MV-4-11 (cell line): ENCODE data around the gene GATM.
"Not testable (repeated sequence)": the region's sequence is repeated elsewhere in the genome, so short reads cannot be mapped to it uniquely, and the experiment has no call there.

Experiments
- DNase-seq: peaks from one replicate; lab custom pipeline; 2025; lab: John Stamatoyannopoulos, UW

GATM gene

GRCh38 chr15:45354711-45355110 lies 23.6 kb downstream of the GATM start:
- no peak for DNase-seq

DNA sequence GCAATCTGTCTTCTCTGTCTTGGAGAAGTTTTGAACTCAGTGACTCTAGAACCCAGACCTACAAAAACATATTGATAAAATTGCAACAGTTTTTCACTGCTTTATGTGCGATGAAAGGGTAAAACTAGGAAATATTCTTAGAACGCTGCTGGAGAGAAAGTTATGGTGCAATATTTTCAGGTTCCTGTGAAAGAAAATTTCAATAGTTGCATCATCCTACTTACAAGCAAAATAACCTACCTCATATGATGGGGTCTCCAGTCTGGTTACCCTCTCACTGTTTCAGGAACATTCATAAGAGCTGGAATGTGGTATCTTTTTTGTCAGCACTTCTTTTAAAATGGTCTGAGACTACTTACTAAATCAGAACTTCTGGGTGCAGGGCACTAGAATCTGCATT lies 27.1 kb downstream of the GATM start:
- peak; percentile 7 for DNase-seq

- DNase-seq, result no peak
Observed at GRCh38 chr15:45349623-45350022, 28.7 kb downstream of the GATM start.

DNA sequence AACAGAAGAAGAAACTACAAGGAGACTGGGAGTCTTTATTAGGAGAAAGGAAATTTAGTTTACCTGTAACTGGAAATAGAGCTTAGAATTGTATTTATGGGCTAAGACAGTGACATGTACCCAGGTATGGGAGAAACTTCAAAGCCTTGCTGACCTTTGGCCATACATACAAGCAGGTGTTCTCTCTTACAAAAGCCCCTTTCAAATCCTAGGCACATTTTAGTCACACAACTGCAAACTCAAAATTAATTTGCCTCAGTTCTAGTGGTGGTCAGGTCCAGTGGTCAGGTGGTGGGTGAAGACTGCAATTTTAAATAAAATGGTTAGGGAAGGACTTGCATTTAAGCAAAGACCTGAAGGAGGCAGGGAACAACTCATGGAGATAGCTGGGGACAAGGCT lies 30.4 kb downstream of the GATM start:
- no peak for DNase-seq

DNA sequence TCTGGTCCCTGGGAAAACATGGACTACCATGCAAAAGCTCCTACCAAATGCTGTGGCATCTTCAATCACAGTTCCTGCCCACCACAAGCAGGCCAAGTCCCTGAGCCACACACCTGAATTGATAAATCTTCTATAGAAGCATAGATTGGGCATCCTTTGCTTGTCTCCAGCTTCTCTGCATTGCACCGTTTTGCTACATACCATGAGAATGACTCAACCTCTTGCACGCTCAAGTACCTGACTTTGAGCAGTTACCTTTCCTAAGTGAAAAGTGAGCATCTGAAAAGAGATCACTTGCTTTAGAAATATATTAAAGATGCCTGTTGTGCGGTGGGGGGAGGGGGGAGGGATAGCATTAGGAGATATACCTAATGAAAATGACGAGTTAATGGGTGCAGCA lies 31.3 kb downstream of the GATM start:
- DNase-seq, result no peak

GRCh38 chr15:45346381-45346780 lies 32.0 kb downstream of the GATM start:
- no peak for DNase-seq

GRCh38 chr15:45343258-45343860 lies 35.0 kb downstream of the GATM start:
- DNase-seq, result no peak

DNA sequence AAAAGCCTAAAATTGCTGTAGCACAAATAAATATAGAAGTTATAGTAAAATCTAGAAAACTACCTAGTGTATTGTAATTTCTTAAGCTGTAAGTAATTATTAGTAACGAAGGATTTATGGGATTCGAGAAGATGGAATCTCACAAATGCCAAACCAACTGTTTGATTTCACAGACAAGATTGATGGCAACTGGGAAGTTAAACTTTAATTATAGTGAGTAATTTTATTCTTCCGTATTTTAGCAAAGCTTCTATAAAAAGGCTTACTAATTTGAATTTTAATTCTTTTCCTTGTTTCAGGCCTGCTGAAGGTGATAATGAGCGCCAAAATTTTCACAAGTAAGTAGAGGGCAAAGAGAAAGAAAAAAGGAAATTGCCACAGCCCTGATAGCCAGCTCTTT lies 36.6 kb downstream of the GATM start:
- no peak for DNase-seq

DNA sequence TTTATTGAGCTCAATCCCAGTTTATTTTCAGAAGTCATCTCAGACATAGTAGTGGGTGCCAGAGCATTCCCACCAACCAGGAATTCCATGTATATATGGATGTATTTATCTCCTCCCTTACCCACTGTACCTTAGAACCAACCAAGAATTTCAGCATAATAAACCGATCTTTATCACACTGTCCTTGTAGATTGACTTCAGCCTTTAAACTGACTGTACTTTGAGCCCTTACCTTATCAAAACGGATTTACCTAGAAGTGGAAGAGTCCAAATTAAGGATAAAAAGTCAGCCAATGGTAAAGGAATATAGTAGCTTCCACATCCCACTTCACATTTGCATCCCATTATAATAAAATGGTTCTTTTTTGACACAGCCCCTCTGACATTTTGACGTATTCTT lies 37.9 kb downstream of the GATM start:
- DNase-seq, result no peak

DNA sequence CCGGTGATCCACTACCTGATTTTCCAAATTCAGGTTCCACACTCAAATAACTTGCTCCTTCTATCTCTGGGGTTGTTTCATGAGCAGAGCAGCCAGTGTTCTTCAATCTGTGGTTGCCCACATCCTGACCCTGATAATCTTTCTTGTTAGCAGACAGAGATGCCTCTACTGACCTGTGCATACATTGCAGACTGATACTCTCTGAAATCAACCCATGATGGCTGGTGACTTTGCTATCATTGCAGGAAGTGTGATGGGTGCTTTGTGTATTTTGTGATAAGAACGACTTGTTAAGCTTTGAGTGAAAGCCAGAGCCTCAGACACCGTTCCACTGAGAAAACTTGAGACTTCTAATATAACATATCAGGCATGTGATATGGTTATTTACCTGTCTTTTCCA lies 39.9 kb downstream of the GATM start:
- DNase-seq, result peak; percentile 6

- DNase-seq, result no peak
Observed at GRCh38 chr15:45337224-45337623, 41.1 kb downstream of the GATM start.

GRCh38 chr15:45333550-45333949 lies 44.8 kb downstream of the GATM start:
- peak; percentile 48 for DNase-seq

DNA sequence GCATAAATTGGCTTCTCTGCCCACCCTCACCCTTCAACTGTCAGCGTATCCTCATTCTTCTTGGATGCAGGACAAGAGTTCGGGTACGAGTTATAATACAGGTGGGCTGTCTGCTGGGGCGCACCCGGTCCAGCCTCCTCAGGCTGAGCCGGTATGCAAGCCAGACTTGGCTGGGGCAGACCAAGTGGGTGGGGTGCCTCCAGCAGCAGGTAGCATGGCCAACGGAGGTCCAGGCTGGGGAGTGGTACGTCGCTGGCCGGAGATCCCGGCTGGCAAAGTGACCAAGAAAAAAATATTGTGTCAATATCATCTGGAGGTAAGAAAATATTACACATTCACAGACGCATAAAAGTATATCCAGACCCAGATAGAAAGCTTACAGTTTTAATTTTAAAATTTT lies 45.6 kb downstream of the GATM start:
- DNase-seq, result no peak

DNA sequence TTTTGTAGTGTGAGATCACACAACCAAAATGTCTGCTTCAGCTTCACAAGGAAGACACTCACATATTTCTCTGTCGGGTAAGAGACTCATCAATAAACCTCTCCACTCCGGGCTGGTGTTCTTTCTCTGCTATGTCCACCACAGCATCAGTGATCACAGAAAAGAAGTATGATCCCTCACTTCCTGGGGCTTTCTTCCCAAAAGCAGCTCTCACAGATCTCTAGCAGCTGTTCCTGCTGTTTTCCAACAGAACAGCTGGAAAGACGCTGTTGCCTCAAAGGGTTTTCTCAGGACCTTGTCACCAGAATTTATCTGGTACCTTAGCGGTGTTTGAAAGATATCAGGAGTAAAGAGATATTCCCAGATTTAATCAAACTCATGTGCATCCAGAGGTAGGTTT lies 46.4 kb downstream of the GATM start:
- DNase-seq, result no peak

GRCh38 chr15:45328663-45329062 lies 49.7 kb downstream of the GATM start:
- DNase-seq, result no peak

- DNase-seq, result no peak
Observed at GRCh38 chr15:45326741-45327140, 51.6 kb downstream of the GATM start.

GRCh38 chr15:45326280-45326679 lies 52.1 kb downstream of the GATM start:
- no peak for DNase-seq

DNA sequence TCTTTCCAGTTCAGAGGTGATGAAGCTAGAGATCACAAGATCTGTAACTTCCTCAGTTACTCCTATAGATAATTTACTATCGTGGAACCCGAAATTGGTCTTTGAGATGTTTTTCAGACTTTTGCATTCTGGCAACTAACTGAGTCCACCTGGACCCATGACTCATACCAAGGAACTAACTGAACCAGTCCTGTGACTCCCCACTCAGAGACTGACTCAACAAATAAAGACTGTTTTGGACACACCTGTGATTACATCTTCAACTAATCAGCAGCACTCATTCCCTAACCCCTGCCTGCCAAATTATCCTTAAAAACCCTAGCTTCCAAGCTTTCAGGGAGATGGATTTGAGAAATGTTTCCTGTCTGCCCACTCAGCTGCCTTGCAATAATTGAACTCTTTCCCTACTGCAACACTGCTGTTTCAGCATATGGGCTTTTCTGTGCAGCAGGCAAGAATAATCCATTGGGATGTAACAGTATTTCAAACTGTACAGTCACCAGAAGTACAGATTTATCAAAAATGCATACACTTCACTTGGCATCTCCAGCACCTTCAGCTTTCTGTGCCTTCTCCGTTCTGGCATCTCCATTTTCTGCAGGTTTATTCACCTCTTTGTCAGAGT lies 57.7 kb downstream of the GATM start:
- DNase-seq, result no peak

DNA sequence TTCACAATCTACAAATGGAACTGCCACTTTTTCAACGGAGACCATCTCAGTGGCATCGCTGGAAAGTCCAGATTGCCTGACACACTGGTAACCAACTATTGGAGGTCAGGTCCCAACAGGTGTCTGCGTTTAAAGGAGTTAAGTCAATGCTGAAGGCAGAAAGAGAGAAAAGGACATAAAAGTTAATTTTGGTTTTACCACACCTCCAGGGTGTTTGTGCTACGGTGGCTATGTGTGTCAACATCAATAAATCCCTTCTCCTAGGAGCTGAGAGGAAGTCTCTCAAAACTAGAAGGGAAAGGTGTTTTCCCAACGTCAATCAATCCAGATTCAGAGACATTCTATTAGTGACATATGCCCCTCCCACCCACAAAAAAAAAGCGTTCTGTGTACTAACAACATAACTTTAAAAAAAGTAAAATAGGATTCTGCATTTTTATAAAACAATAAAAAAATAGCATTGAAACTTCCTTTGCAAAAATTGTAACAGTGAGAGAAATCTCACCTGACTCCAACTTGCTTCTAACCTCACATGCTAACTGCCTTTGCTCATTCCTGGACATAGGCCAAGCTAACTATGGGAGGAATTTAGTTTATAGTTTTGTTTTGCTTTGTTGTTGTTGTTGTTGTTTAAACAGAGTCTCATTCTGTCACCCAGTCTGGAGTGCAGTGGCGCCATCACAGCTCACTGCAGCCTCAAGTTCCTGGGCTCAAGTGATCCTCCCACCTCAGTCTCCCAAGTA lies 58.7 kb downstream of the GATM start:
- DNase-seq, result no peak

GRCh38 chr15:45314960-45315359 lies 63.4 kb downstream of the GATM start:
- peak; percentile 70 for DNase-seq

DNA sequence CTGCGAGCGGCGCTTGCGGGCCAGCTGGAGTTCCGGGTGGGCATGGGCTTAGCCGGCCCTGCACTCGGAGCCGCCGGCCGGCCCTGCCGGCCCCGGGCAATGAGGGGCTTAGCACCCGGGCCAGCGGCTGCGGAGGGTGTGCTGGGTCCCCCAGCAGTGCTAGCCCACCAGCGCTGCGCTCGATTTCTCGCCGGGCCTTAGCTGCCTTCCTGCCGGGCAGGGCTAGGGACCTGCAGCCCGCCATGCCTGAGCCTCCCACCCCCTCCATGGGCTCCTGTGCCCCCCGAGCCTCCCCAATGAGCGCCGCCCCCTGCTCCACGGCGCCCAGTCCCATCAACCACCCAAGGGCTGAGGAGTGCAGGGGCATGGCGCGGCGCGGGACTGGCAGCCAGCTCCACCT lies 64.2 kb downstream of the GATM start:
- not testable (repeated sequence) for DNase-seq
